ENCODE measurements around the gene DENND2A.
"Not testable (repeated sequence)": the region's sequence is repeated elsewhere in the genome, so short reads cannot be mapped to it uniquely, and the experiment has no call there.

Gene DENND2A

GRCh38 chr7:140525743-140526142, 114.9 kb downstream of the DENND2A start:
- no peaks in the 10 kb centered on the region for H3K36me3 ChIP-seq (ENCODE audit: insufficient read depth, low read length)
- no peak overlapping the region for H2AFZ ChIP-seq (ENCODE audit: low read length, unreplicated experiment)
- no peaks in the 10 kb centered on the region for H3K27me3 ChIP-seq (ENCODE audit: insufficient read depth, low read length)
- no peaks in the 10 kb centered on the region for H3K4me1 ChIP-seq (ENCODE audit: control insufficient read depth, insufficient read depth, low read length, unreplicated experiment)
- H3K4me3 ChIP-seq (ENCODE audit: low read depth, low read length), result no peak overlapping the region
- no peak overlapping the region for H3K27ac ChIP-seq (ENCODE audit: low read depth, low read length)
- no peaks in the 10 kb centered on the region for H3K79me2 ChIP-seq (ENCODE audit: control insufficient read depth, insufficient read depth, low read length, unreplicated experiment)

- Histone ChIP-seq H3K27me3 (ENCODE audit: insufficient read depth, low read length) (no peaks in the 10 kb centered on the region), H2AFZ (ENCODE audit: low read length, unreplicated experiment) (no peak overlapping the region), H3K4me1 (ENCODE audit: control insufficient read depth, insufficient read depth, low read length, unreplicated experiment) (no peaks in the 10 kb centered on the region), H3K36me3 (ENCODE audit: insufficient read depth, low read length) (no peaks in the 10 kb centered on the region), H3K79me2 (ENCODE audit: control insufficient read depth, insufficient read depth, low read length, unreplicated experiment) (no peaks in the 10 kb centered on the region), H3K27ac (ENCODE audit: low read depth, low read length) (no peak overlapping the region), H3K4me3 (ENCODE audit: low read depth, low read length) (no peak overlapping the region)
Observed at GRCh38 chr7:140521421-140521820, 119.2 kb downstream of the DENND2A start.

DNA sequence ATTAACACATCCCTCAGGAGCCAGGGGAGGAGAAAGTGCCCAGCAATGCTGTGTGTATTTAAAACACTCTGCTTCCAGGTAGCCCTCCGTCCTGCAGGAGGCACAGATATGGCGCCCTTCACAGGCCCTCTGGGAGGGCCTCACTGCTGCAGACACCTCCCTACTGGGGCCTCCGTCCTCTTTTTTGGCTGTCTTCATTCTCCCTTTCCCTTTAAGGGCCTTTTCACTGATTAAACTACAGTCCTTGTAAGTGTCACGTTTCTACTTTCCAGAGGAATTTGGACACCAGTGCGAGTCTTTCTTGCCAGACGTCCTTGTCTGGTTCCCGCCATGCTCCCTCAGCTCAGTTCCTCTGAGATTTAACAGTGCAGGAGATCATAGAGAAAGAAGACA, 121.6 kb downstream of the DENND2A start:
- H3K4me3 ChIP-seq (ENCODE audit: low read depth, low read length), result no peak overlapping the region
- H3K36me3 ChIP-seq (ENCODE audit: insufficient read depth, low read length), result no peaks in the 10 kb centered on the region
- H3K79me2 ChIP-seq (ENCODE audit: control insufficient read depth, insufficient read depth, low read length, unreplicated experiment), result no peaks in the 10 kb centered on the region
- no peak overlapping the region for H2AFZ ChIP-seq (ENCODE audit: low read length, unreplicated experiment)
- H3K27ac ChIP-seq (ENCODE audit: low read depth, low read length), result no peak overlapping the region
- H3K4me1 ChIP-seq (ENCODE audit: control insufficient read depth, insufficient read depth, low read length, unreplicated experiment), result no peaks in the 10 kb centered on the region
- H3K27me3 ChIP-seq (ENCODE audit: insufficient read depth, low read length), result no peaks in the 10 kb centered on the region

DNA sequence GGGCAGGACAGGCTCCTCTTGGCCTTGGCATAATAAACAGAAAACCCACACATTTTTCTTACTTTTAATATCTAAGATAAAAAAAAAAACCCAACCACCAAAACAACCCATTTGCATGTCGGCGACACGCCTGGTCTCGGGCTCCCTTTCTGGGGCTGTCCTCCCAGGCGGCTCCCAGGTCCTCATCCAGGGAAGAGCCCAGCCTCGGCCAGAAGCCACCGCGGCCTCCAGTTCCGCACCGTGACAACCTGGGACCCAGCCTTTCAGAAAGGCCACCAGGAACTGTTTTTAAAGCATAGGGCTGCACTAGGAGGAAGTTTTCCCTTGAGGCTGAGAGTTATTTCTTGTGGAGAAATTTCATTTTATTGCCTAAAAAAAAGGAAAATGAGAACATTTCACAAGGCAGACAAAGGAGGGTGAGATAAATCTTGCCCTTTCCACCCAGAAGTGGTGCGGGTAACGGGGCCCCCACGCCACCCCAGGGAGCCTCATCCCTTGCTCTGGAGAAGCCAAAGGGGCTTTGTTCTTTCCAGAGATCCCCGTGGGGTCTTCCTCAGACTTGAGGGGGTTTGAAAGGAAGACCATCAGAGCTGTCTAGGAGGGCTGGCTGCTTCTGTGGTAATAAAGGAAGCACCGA, 122.1 kb downstream of the DENND2A start:
- Histone ChIP-seq H3K36me3 (ENCODE audit: insufficient read depth, low read length) (no peaks in the 10 kb centered on the region), H2AFZ (ENCODE audit: low read length, unreplicated experiment) (no peak overlapping the region), H3K27ac (ENCODE audit: low read depth, low read length) (no peak overlapping the region), H3K27me3 (ENCODE audit: insufficient read depth, low read length) (no peaks in the 10 kb centered on the region), H3K79me2 (ENCODE audit: control insufficient read depth, insufficient read depth, low read length, unreplicated experiment) (no peaks in the 10 kb centered on the region), H3K4me3 (ENCODE audit: low read depth, low read length) (no peak overlapping the region), H3K4me1 (ENCODE audit: control insufficient read depth, insufficient read depth, low read length, unreplicated experiment) (no peaks in the 10 kb centered on the region)

- no peaks in the 10 kb centered on the region for H3K4me1 ChIP-seq (ENCODE audit: control insufficient read depth, insufficient read depth, low read length, unreplicated experiment)
- H2AFZ ChIP-seq (ENCODE audit: low read length, unreplicated experiment), result no peak overlapping the region
- H3K36me3 ChIP-seq (ENCODE audit: insufficient read depth, low read length), result no peaks in the 10 kb centered on the region
- H3K27ac ChIP-seq (ENCODE audit: low read depth, low read length), result no peak overlapping the region
- no peak overlapping the region for H3K4me3 ChIP-seq (ENCODE audit: low read depth, low read length)
- no peaks in the 10 kb centered on the region for H3K27me3 ChIP-seq (ENCODE audit: insufficient read depth, low read length)
- H3K79me2 ChIP-seq (ENCODE audit: control insufficient read depth, insufficient read depth, low read length, unreplicated experiment), result no peaks in the 10 kb centered on the region
Observed at GRCh38 chr7:140517546-140518369, 122.9 kb downstream of the DENND2A start.

DNA sequence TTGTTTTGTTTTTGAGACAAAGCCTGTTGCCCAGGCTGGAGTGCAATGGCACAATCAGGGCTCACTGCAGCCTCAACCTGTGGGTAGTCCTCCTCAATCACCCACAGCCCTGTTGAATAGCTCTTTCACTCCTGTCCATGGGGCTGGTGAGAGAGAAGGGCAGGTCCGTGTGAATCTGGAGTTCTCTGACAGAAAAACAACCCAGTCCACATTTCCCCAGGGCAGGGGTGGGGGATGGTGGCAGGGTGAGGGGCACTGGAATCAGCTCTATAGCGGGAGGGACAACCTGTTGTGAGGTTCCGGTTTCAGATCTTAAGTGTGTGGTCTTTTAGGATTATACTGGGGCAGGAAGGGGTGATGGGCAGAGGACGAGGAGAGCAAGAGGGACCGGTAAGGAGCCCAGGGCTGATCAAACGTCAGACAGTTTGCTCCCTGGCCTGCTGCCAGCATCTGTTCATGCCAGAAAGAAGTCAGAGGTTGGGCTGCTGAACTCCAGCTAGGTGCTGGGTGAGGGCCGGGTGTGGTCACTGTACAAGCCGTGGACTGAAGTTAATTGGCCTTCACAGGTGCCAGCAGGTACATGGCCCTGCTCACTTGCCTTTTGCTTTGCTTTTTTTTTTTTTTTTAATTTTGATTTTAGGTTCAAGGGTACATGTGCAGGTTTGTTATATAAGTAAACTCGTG, 128.2 kb downstream of the DENND2A start:
- H3K27ac ChIP-seq (ENCODE audit: low read depth, low read length), result no peak overlapping the region
- no peak overlapping the region for H3K4me3 ChIP-seq (ENCODE audit: low read depth, low read length)
- no peaks in the 10 kb centered on the region for H3K27me3 ChIP-seq (ENCODE audit: insufficient read depth, low read length)
- no peaks in the 10 kb centered on the region for H3K79me2 ChIP-seq (ENCODE audit: control insufficient read depth, insufficient read depth, low read length, unreplicated experiment)
- H3K4me1 ChIP-seq (ENCODE audit: control insufficient read depth, insufficient read depth, low read length, unreplicated experiment), result no peaks in the 10 kb centered on the region
- no peak overlapping the region for H2AFZ ChIP-seq (ENCODE audit: low read length, unreplicated experiment)
- H3K36me3 ChIP-seq (ENCODE audit: insufficient read depth, low read length), result no peaks in the 10 kb centered on the region

GRCh38 chr7:140509789-140510188, 130.8 kb downstream of the DENND2A start:
- Histone ChIP-seq H3K27ac (ENCODE audit: low read depth, low read length) (no peak overlapping the region), H3K36me3 (ENCODE audit: insufficient read depth, low read length) (no peaks in the 10 kb centered on the region), H2AFZ (ENCODE audit: low read length, unreplicated experiment) (no peak overlapping the region), H3K4me3 (ENCODE audit: low read depth, low read length) (no peak overlapping the region), H3K79me2 (ENCODE audit: control insufficient read depth, insufficient read depth, low read length, unreplicated experiment) (no peaks in the 10 kb centered on the region), H3K27me3 (ENCODE audit: insufficient read depth, low read length) (no peaks in the 10 kb centered on the region), H3K4me1 (ENCODE audit: control insufficient read depth, insufficient read depth, low read length, unreplicated experiment) (no peaks in the 10 kb centered on the region)

DNA sequence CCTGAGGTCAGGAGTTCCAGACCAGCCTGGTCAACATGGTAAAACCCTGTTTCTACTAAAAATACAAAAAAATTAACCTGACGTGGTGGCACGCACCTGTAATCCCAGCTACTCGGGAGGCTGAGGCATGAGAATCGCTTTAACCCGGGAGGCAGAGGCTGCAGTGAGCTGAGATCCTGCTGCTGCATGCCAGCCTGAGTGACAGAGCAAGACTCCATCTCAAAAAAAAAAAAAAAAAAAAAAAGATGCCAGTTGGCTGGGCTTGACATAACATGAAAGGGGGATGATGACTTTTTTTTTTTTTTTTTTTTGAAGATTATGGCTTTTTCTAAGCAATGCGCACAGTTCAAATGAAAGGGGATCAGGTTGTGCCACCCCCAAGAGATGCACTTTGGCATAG, 133.1 kb downstream of the DENND2A start:
- H3K79me2 ChIP-seq (ENCODE audit: control insufficient read depth, insufficient read depth, low read length, unreplicated experiment); H3K27ac ChIP-seq (ENCODE audit: low read depth, low read length); H3K27me3 ChIP-seq (ENCODE audit: insufficient read depth, low read length); H3K4me1 ChIP-seq (ENCODE audit: control insufficient read depth, insufficient read depth, low read length, unreplicated experiment); H3K4me3 ChIP-seq (ENCODE audit: low read depth, low read length); H3K36me3 ChIP-seq (ENCODE audit: insufficient read depth, low read length); H2AFZ ChIP-seq (ENCODE audit: low read length, unreplicated experiment): not testable (repeated sequence)

DNA sequence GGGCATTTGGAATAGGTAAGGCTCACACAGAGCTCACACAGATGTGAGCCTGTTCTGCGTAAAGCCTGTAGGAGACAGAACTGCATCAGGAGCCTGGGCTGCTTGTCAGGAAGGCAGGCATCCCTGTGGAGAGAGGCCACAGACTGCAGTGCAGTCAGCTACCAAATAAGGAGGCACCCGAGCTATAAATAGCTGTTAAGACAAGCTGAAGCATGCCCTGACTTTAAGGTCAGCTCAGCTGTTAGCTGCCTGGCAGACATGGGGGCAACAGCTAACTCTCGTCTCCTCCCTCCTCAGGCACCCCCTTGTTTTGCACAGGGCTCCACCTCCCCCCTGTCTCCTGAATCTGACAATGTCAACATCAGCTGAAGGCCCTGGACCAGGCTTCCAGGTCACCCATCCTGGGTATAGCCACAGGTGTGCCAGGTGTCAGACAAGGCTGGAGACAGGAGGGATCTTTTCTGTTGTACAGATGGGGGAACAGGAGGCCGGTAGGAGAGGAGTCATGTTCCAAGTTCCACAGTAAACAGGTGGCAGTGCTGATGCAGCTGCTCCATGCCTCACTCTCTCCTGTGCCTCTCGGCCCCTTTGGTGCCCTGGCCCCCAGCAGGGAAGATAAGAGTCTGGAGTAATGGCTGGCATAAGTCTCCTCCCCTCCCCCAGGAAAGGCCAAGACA, 133.7 kb downstream of the DENND2A start:
- Histone ChIP-seq H3K4me1 (ENCODE audit: control insufficient read depth, insufficient read depth, low read length, unreplicated experiment) (no peaks in the 10 kb centered on the region), H3K27ac (ENCODE audit: low read depth, low read length) (no peak overlapping the region), H3K27me3 (ENCODE audit: insufficient read depth, low read length) (no peaks in the 10 kb centered on the region), H3K36me3 (ENCODE audit: insufficient read depth, low read length) (no peaks in the 10 kb centered on the region), H3K4me3 (ENCODE audit: low read depth, low read length) (no peak overlapping the region), H3K79me2 (ENCODE audit: control insufficient read depth, insufficient read depth, low read length, unreplicated experiment) (no peaks in the 10 kb centered on the region), H2AFZ (ENCODE audit: low read length, unreplicated experiment) (no peak overlapping the region)

DNA sequence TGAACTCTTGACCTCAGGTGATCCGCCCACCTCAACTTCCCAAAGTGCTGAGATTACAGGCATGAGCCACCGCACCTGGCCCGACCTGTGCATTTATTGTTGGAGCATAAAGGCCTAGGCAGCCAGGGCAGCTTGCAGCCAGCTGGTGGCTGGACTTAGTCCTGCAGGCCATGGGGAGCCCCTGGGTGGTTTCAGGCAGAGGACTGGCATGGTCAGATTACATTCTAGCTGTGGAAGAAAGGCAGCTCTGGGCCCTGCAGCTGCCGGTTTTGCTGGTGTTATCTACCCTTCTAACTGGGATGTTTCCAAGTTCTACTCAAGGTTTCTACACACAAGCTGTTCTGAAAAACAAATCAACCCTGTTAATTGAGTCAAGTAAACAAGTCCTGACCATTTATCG, 138.6 kb downstream of the DENND2A start:
- Histone ChIP-seq H3K4me1 (ENCODE audit: control insufficient read depth, insufficient read depth, low read length, unreplicated experiment) (no peaks in the 10 kb centered on the region), H3K27me3 (ENCODE audit: insufficient read depth, low read length) (no peaks in the 10 kb centered on the region), H3K36me3 (ENCODE audit: insufficient read depth, low read length) (no peaks in the 10 kb centered on the region), H3K4me3 (ENCODE audit: low read depth, low read length) (no peak overlapping the region), H3K27ac (ENCODE audit: low read depth, low read length) (no peak overlapping the region), H2AFZ (ENCODE audit: low read length, unreplicated experiment) (no peak overlapping the region), H3K79me2 (ENCODE audit: control insufficient read depth, insufficient read depth, low read length, unreplicated experiment) (no peaks in the 10 kb centered on the region)
